Measurements from ENCODE around the gene ABCA13. TPM values are rescaled to one million over a fixed set of nuclear protein-coding genes. Genes with fewer than 3 reads are reported as not detected.

The ABCA13 gene
- total RNA-seq, 1 donor from 2014 or later: 0.34 TPM

DNA sequence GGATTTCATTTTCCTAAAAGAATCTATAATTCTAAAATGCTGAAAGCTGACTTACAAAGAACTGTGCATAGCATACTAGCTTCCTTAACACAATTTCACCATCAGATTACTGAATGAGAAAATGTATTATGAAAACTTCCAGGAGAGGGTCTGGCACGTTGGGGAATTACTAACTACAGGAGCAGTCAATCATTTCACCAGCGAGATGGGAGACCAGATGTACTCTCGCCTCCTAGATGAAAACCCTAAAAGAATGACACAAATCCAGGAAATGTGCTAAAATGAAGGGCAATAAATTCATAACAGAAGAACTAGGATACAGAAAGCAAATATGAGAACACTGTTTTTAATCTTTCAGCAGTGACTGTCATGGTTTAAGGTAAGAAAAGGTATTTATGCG lies 330.8 kb downstream of the ABCA13 start:
- Histone ChIP-seq H3K79me2 (ENCODE audit: insufficient read depth, low read length) (no peaks in the 10 kb centered on the region), H3K4me1 (ENCODE audit: insufficient read depth, low read length) (no peaks in the 10 kb centered on the region), H3K27ac (ENCODE audit: low read depth, low read length) (no peak overlapping the region), H3K9ac (ENCODE audit: low read length) (no peak overlapping the region), H3K4me2 (ENCODE audit: low read length) (no peak overlapping the region), H3K9me3 (ENCODE audit: insufficient read depth, low read depth, low read length) (no peaks in the 10 kb centered on the region), H2AFZ (ENCODE audit: low read depth, low read length) (no peak overlapping the region), H4K20me1 (ENCODE audit: insufficient read depth, low read length) (no peaks in the 10 kb centered on the region), H3K4me3 (ENCODE audit: insufficient read depth, low read depth, low read length) (no peak overlapping the region), H3K36me3 (ENCODE audit: insufficient read depth, low read length) (no peaks in the 10 kb centered on the region), H3K27me3 (ENCODE audit: insufficient read depth, low read length) (no peaks in the 10 kb centered on the region)
- H3K27ac Mint-ChIP-seq (ENCODE audit: unreplicated experiment): peak overlapping the region; percentile 59
- H3K27me3 Mint-ChIP-seq (ENCODE audit: low read depth, unreplicated experiment): no peaks in the 10 kb centered on the region
- FAIRE-seq (no peak), DNase-seq (ENCODE audit: low read depth) (no peak)
- no peaks in the 10 kb centered on the region for H3K36me3 Mint-ChIP-seq (ENCODE audit: low read depth, unreplicated experiment)
- H3K9me3 Mint-ChIP-seq (ENCODE audit: unreplicated experiment): no peaks in the 10 kb centered on the region
- H3K4me1 Mint-ChIP-seq (ENCODE audit: low read depth, unreplicated experiment): peaks cover 10% of the 10 kb centered on the region
- TF ChIP-seq, protein P1, sequence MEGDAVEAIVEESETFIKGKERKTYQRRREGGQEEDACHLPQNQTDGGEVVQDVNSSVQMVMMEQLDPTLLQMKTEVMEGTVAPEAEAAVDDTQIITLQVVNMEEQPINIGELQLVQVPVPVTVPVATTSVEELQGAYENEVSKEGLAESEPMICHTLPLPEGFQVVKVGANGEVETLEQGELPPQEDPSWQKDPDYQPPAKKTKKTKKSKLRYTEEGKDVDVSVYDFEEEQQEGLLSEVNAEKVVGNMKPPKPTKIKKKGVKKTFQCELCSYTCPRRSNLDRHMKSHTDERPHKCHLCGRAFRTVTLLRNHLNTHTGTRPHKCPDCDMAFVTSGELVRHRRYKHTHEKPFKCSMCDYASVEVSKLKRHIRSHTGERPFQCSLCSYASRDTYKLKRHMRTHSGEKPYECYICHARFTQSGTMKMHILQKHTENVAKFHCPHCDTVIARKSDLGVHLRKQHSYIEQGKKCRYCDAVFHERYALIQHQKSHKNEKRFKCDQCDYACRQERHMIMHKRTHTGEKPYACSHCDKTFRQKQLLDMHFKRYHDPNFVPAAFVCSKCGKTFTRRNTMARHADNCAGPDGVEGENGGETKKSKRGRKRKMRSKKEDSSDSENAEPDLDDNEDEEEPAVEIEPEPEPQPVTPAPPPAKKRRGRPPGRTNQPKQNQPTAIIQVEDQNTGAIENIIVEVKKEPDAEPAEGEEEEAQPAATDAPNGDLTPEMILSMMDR (IDR thresholded peaks at IDR 0.05; ENCODE audit: insufficient read depth, low read depth, low read length): no peak
- no peak for TF ChIP-seq EZH2 (IDR thresholded peaks at IDR 0.05; ENCODE audit: insufficient read depth, low read length)
- H3K4me3 Mint-ChIP-seq (ENCODE audit: unreplicated experiment): no peak overlapping the region

DNA sequence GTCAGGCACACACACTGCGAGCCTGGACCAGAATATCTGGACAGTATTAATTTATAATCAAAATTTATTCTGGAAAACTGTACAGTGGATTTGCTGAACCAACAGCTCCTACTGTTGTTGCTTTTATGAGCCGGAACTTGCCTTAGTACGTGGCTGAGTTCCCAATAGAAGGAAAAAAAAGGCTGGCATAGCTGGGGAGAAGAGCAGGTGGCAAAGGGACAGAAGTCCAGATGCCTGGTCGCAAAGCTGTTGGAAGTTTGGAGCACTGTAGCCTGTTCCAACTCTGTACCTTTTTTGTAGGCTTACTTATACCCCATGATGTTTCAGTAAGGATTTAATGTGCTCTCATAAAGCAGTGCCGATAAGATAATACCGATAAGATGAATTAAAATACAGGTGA lies 333.8 kb downstream of the ABCA13 start:
- Mint-ChIP-seq H3K27me3 (ENCODE audit: low read depth, unreplicated experiment) (no peaks in the 10 kb centered on the region), H3K9me3 (ENCODE audit: unreplicated experiment) (no peaks in the 10 kb centered on the region), H3K36me3 (ENCODE audit: low read depth, unreplicated experiment) (no peaks in the 10 kb centered on the region), H3K4me3 (ENCODE audit: unreplicated experiment) (no peak overlapping the region), H3K27ac (ENCODE audit: unreplicated experiment) (no peak overlapping the region), H3K4me1 (ENCODE audit: low read depth, unreplicated experiment) (peaks cover 10% of the 10 kb centered on the region)
- no peak overlapping the region for H2AFZ ChIP-seq (ENCODE audit: low read depth, low read length)
- no peaks in the 10 kb centered on the region for H3K27me3 ChIP-seq (ENCODE audit: insufficient read depth, low read length)
- H3K4me3 ChIP-seq (ENCODE audit: insufficient read depth, low read depth, low read length): no peak overlapping the region
- no peaks in the 10 kb centered on the region for H4K20me1 ChIP-seq (ENCODE audit: insufficient read depth, low read length)
- no peak overlapping the region for H3K9ac ChIP-seq (ENCODE audit: low read length)
- no peaks in the 10 kb centered on the region for H3K9me3 ChIP-seq (ENCODE audit: insufficient read depth, low read depth, low read length)
- no peaks in the 10 kb centered on the region for H3K79me2 ChIP-seq (ENCODE audit: insufficient read depth, low read length)
- no peaks in the 10 kb centered on the region for H3K4me1 ChIP-seq (ENCODE audit: insufficient read depth, low read length)
- DNase-seq (ENCODE audit: low read depth) (no peak), FAIRE-seq (no peak)
- no peaks in the 10 kb centered on the region for H3K36me3 ChIP-seq (ENCODE audit: insufficient read depth, low read length)
- no peak overlapping the region for H3K27ac ChIP-seq (ENCODE audit: low read depth, low read length)
- no peak overlapping the region for H3K4me2 ChIP-seq (ENCODE audit: low read length)
- TF ChIP-seq, protein P1 (IDR thresholded peaks at IDR 0.05; ENCODE audit: insufficient read depth, low read depth, low read length): no peak
- TF ChIP-seq EZH2 (IDR thresholded peaks at IDR 0.05; ENCODE audit: insufficient read depth, low read length): no peak

DNA sequence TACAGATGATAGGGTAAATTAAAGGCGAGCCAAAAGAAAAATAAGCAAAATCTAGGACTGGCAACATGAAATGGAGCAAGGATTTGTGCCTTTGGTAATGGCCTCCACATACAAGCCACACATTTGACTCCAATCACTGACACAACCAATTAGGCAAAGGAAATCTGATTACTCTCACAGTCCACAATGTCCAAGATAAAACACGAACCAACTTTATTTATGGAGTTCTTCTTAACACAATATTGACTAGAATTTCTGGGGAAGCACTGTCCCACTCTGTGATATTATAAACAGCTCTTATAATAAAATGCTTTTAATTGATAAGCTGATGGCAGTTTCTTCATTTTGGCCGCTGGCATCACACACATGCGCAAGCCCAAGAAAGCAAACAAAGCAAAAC lies 334.2 kb downstream of the ABCA13 start:
- no peaks in the 10 kb centered on the region for H3K36me3 ChIP-seq (ENCODE audit: insufficient read depth, low read length)
- H3K9me3 ChIP-seq (ENCODE audit: insufficient read depth, low read depth, low read length): no peaks in the 10 kb centered on the region

More for the DNA sequence above, 334.2 kb downstream of the ABCA13 start:
- no peaks in the 10 kb centered on the region for H3K36me3 Mint-ChIP-seq (ENCODE audit: low read depth, unreplicated experiment)
- no peaks in the 10 kb centered on the region for H3K79me2 ChIP-seq (ENCODE audit: insufficient read depth, low read length)
- H3K27ac ChIP-seq (ENCODE audit: low read depth, low read length): no peak overlapping the region
- no peak overlapping the region for H3K9ac ChIP-seq (ENCODE audit: low read length)
- DNase-seq (ENCODE audit: low read depth) (no peak), FAIRE-seq (no peak)
- no peak overlapping the region for H3K4me2 ChIP-seq (ENCODE audit: low read length)
- no peaks in the 10 kb centered on the region for H4K20me1 ChIP-seq (ENCODE audit: insufficient read depth, low read length)
- H3K4me1 ChIP-seq (ENCODE audit: insufficient read depth, low read length): no peaks in the 10 kb centered on the region
- no peak overlapping the region for H3K27ac Mint-ChIP-seq (ENCODE audit: unreplicated experiment)
- no peak overlapping the region for H3K4me3 ChIP-seq (ENCODE audit: insufficient read depth, low read depth, low read length)
- H3K4me3 Mint-ChIP-seq (ENCODE audit: unreplicated experiment): no peak overlapping the region
- H3K27me3 Mint-ChIP-seq (ENCODE audit: low read depth, unreplicated experiment): no peaks in the 10 kb centered on the region
- no peak overlapping the region for H2AFZ ChIP-seq (ENCODE audit: low read depth, low read length)
- H3K4me1 Mint-ChIP-seq (ENCODE audit: low read depth, unreplicated experiment): peaks cover 10% of the 10 kb centered on the region
- no peaks in the 10 kb centered on the region for H3K9me3 Mint-ChIP-seq (ENCODE audit: unreplicated experiment)
- H3K27me3 ChIP-seq (ENCODE audit: insufficient read depth, low read length): no peaks in the 10 kb centered on the region
- TF ChIP-seq, protein P1 (IDR thresholded peaks at IDR 0.05; ENCODE audit: insufficient read depth, low read depth, low read length): no peak
- TF ChIP-seq EZH2 (IDR thresholded peaks at IDR 0.05; ENCODE audit: insufficient read depth, low read length): no peak
